RWPE2 (cell line): Measurements from ENCODE around the gene SLC46A2.

Experiments
- ATAC-seq: fragments of 200-7000 bp; cut with Tn5 transposase; 3 replicates; pipeline ENCODE4 v1.9.1; 2021; ENCODE audit warnings: low read depth
- DNase-seq: peaks from one replicate; pipeline ENCODE4 v3.0.0-alpha.2; 2020; ENCODE audit warnings: low spot score
- H3K27ac ChIP-seq: fragments of 450-650 bp; 2 replicates; pipeline ENCODE4 v1.5.1; 2017; ENCODE audit warnings: mild to moderate bottlenecking; ENCODE audit not compliant: poor library complexity, severe bottlenecking
- H3K27me3 ChIP-seq: fragments of 250-450 bp; sonication (Bioruptor Pico); 2 replicates; pipeline ENCODE4 v1.5.1; 2021; ENCODE audit warnings: mild to moderate bottlenecking, moderate library complexity; ENCODE audit not compliant: insufficient read depth, poor library complexity, severe bottlenecking
- H3K36me3 ChIP-seq: fragments of 250-450 bp; sonication (Bioruptor Pico); 2 replicates; pipeline ENCODE4 v1.5.1; 2020; ENCODE audit warnings: low read depth, mild to moderate bottlenecking, moderate library complexity
- H3K4me1 ChIP-seq: fragments of 250-450 bp; sonication (Bioruptor Pico); 2 replicates; pipeline ENCODE4 v1.5.1; 2021; ENCODE audit warnings: mild to moderate bottlenecking, moderate library complexity; ENCODE audit not compliant: insufficient read depth, poor library complexity, severe bottlenecking
- H3K4me3 ChIP-seq: fragments of 250-450 bp; sonication (Bioruptor Pico); 2 replicates; pipeline ENCODE4 v1.5.1; 2021; ENCODE audit warnings: mild to moderate bottlenecking, moderate library complexity; ENCODE audit not compliant: severe bottlenecking
- H3K9me3 ChIP-seq: fragments of 250-450 bp; sonication (Bioruptor Pico); 2 replicates; pipeline ENCODE4 v1.5.1; 2021; ENCODE audit warnings: mild to moderate bottlenecking, moderate library complexity; ENCODE audit not compliant: severe bottlenecking
- CTCF ChIP-seq: fragments of 450-650 bp; IDR thresholded peaks from one replicate; pipeline ENCODE4 v1.5.1; 2017; ENCODE audit warnings: mild to moderate bottlenecking, moderate library complexity; ENCODE audit not compliant: poor library complexity, severe bottlenecking

SLC46A2 gene

GRCh38 chr9:112890106-112891081, at the start of gene SLC46A2:
Gene SLC46A2 (minus strand): TSS chr9:112890876. CDS start chr9:112890681, 195 bp downstream.
- no peaks in the 10 kb centered on the region for H3K9me3 ChIP-seq
- DNase-seq (no peak), ATAC-seq (0 out of 3 replicates have a peak, but pooled peaks have one; percentile 33)
- peaks cover 17% of the 10 kb centered on the region for H3K27me3 ChIP-seq
- no peak for TF ChIP-seq CTCF
- no peaks in the 10 kb centered on the region for H3K4me1 ChIP-seq
- no peak within 1 kb of the TSS for H3K4me3 ChIP-seq
- no peaks in the 10 kb centered on the region for H3K36me3 ChIP-seq
- no peak within 1 kb of the TSS for H3K27ac ChIP-seq

- TF ChIP-seq CTCF = no peak
- ATAC-seq (peak; percentile 58; the same call in 1 of the 3 replicates), DNase-seq (no peak)
- Histone ChIP-seq H3K27me3 (peaks cover 2% of the 10 kb centered on the region), H3K4me1 (no peaks in the 10 kb centered on the region), H3K27ac (no peak overlapping the region), H3K4me3 (no peak overlapping the region), H3K36me3 (no peaks in the 10 kb centered on the region), H3K9me3 (no peaks in the 10 kb centered on the region)
Measured at GRCh38 chr9:112939418-112939817, 48.7 kb upstream of the SLC46A2 start.

GRCh38 chr9:112933696-112934095, 43.0 kb upstream of the SLC46A2 start:
- DNase-seq (no peak), ATAC-seq (no peak)
- Histone ChIP-seq H3K4me3 (no peak overlapping the region), H3K36me3 (no peaks in the 10 kb centered on the region), H3K27ac (no peak overlapping the region), H3K27me3 (peaks cover 22% of the 10 kb centered on the region), H3K4me1 (no peaks in the 10 kb centered on the region), H3K9me3 (no peaks in the 10 kb centered on the region)
- no peak for TF ChIP-seq CTCF

- DNase-seq = no peak
- no peak overlapping the region for H3K4me3 ChIP-seq
Measured at GRCh38 chr9:112925058-112925641, 34.5 kb upstream of the SLC46A2 start.

More at GRCh38 chr9:112925058-112925641, 34.5 kb upstream of the SLC46A2 start:
- Histone ChIP-seq H3K36me3 (no peaks in the 10 kb centered on the region), H3K4me1 (no peaks in the 10 kb centered on the region), H3K9me3 (no peaks in the 10 kb centered on the region), H3K27me3 (no peaks in the 10 kb centered on the region), H3K27ac (no peak overlapping the region)
- ATAC-seq = peak; percentile 54
- TF ChIP-seq CTCF = peak; percentile 68
